SHP77 (cell line): ENCODE measurements around the gene CDH13.

Experiments
- DNase-seq, 2 experiments: peaks; one replicate each; lab custom pipeline; 2025; lab: John Stamatoyannopoulos, UW

The CDH13 gene

GRCh38 chr16:83002351-83003334 is 375.9 kb downstream of the CDH13 start:
- peak; percentile 80 for DNase-seq

GRCh38 chr16:83004868-83005652 is 378.3 kb downstream of the CDH13 start:
- no peak for DNase-seq

- DNase-seq: no peak
These were observed 378.9 kb downstream of the CDH13 start for GRCh38 chr16:83005653-83006160.

GRCh38 chr16:83010776-83011720 is 384.3 kb downstream of the CDH13 start:
- DNase-seq: no peak

GRCh38 chr16:83011939-83012338 is 385.2 kb downstream of the CDH13 start:
- DNase-seq: no peak

GRCh38 chr16:83013071-83013470 is 386.3 kb downstream of the CDH13 start:
- DNase-seq: no peak

- no peak for DNase-seq
These were observed 393.2 kb downstream of the CDH13 start for GRCh38 chr16:83019963-83020362.

GRCh38 chr16:83021045-83021444 is 394.3 kb downstream of the CDH13 start:
- DNase-seq: no peak

GRCh38 chr16:83021746-83022145 is 395.0 kb downstream of the CDH13 start:
- no peak for DNase-seq

GRCh38 chr16:83023011-83023410 is 396.2 kb downstream of the CDH13 start:
- no peak for DNase-seq

GRCh38 chr16:83023640-83024039 is 396.9 kb downstream of the CDH13 start:
- no peak for DNase-seq

- DNase-seq: no peak
These were observed 401.2 kb downstream of the CDH13 start for GRCh38 chr16:83027973-83028372.

- no peak for DNase-seq
These were observed 402.7 kb downstream of the CDH13 start for GRCh38 chr16:83029467-83029866.

- DNase-seq: no peak
These were observed 404.8 kb downstream of the CDH13 start for GRCh38 chr16:83031524-83031923.

- no peak for DNase-seq
These were observed 410.3 kb downstream of the CDH13 start for GRCh38 chr16:83037102-83037501.

- DNase-seq: no peak
These were observed 411.1 kb downstream of the CDH13 start for GRCh38 chr16:83037884-83038283.

GRCh38 chr16:83040174-83040573 is 413.4 kb downstream of the CDH13 start:
- no peak for DNase-seq

GRCh38 chr16:83044589-83044988 is 417.8 kb downstream of the CDH13 start:
- DNase-seq: no peak

- no peak for DNase-seq
These were observed 419.0 kb downstream of the CDH13 start for GRCh38 chr16:83045790-83046189.

GRCh38 chr16:83046664-83047063 is 419.9 kb downstream of the CDH13 start:
- DNase-seq: no peak

- no peak for DNase-seq
These were observed 424.7 kb downstream of the CDH13 start for GRCh38 chr16:83051451-83051850.

- DNase-seq: no peak
These were observed 427.5 kb downstream of the CDH13 start for GRCh38 chr16:83054283-83054682.
